Trophoblast cell (in vitro differentiated cells and primary cell): ENCODE data around the gene KCNC1.

Experiments used
- DNase-seq, 2 donors: peaks; one replicate each; pipeline ENCODE4 v3.0.0-alpha.2; 2016
- H2AFZ ChIP-seq: 2 replicates; pipeline ENCODE4 v1.6.1; 2013; ENCODE audit warnings: low read length, moderate library complexity, mild to moderate bottlenecking; ENCODE audit not compliant: insufficient read depth, poor library complexity
- H2AK5ac ChIP-seq: 2 replicates; pipeline ENCODE4 v1.6.1; 2013; ENCODE audit warnings: mild to moderate bottlenecking, low read length
- H2BK120ac ChIP-seq: 2 replicates; pipeline ENCODE4 v1.6.1; 2013; ENCODE audit warnings: low read length, mild to moderate bottlenecking, moderate library complexity; ENCODE audit not compliant: insufficient read depth, poor library complexity
- H2BK12ac ChIP-seq: 2 replicates; pipeline ENCODE4 v1.6.1; 2013; ENCODE audit warnings: mild to moderate bottlenecking, low read length, moderate library complexity
- H2BK5ac ChIP-seq: 2 replicates; pipeline ENCODE4 v1.6.1; 2013; ENCODE audit warnings: low read length, low read depth, moderate library complexity, mild to moderate bottlenecking; ENCODE audit not compliant: poor library complexity
- H3K14ac ChIP-seq: 2 replicates; pipeline ENCODE4 v1.6.1; 2013; ENCODE audit warnings: mild to moderate bottlenecking, low read length
- H3K18ac ChIP-seq: 2 replicates; pipeline ENCODE4 v1.6.1; 2013; ENCODE audit warnings: mild to moderate bottlenecking, low read length
- H3K23ac ChIP-seq: 2 replicates; pipeline ENCODE4 v1.6.1; 2013; ENCODE audit warnings: low read length
- H3K27ac ChIP-seq: 2 replicates; pipeline ENCODE4 v1.5.1; 2013; ENCODE audit warnings: low read depth, mild to moderate bottlenecking, inconsistent platforms, low read length, moderate library complexity
- H3K27me3 ChIP-seq: 2 replicates; pipeline ENCODE4 v1.6.1; 2013; ENCODE audit warnings: inconsistent platforms, mild to moderate bottlenecking, low read length, moderate library complexity; ENCODE audit not compliant: insufficient read depth
- H3K36me3 ChIP-seq, 2 experiments: 1 replicate in 1 of 2; 2 replicates in 1 of 2; pipeline ENCODE4 v1.6.1; 2013; ENCODE audit warnings: low read length in 2 of 2, mild to moderate bottlenecking in 2 of 2, moderate library complexity in 1 of 2; ENCODE audit not compliant: insufficient read depth in 2 of 2, control insufficient read depth in 1 of 2
- H3K4ac ChIP-seq: 2 replicates; pipeline ENCODE4 v1.6.1; 2013; ENCODE audit warnings: low read depth, mild to moderate bottlenecking, low read length, moderate library complexity
- H3K4me1 ChIP-seq, 2 experiments: 1 replicate in 1 of 2; 2 replicates in 1 of 2; pipeline ENCODE4 v1.6.1; 2013; ENCODE audit warnings: low read length in 2 of 2, mild to moderate bottlenecking in 2 of 2, moderate library complexity in 1 of 2; ENCODE audit not compliant: insufficient read depth in 2 of 2, control insufficient read depth in 1 of 2
- H3K4me2 ChIP-seq: 2 replicates; pipeline ENCODE4 v1.6.1; 2013; ENCODE audit warnings: inconsistent platforms, mild to moderate bottlenecking, low read length, moderate library complexity
- H3K4me3 ChIP-seq: 2 replicates; pipeline ENCODE4 v1.5.1; 2013; ENCODE audit warnings: mild to moderate bottlenecking, low read depth, low read length, inconsistent platforms
- H3K79me1 ChIP-seq: one replicate; pipeline ENCODE4 v1.6.1; 2013; ENCODE audit warnings: low read length
- H3K79me2 ChIP-seq: 2 replicates; pipeline ENCODE4 v1.6.1; 2013; ENCODE audit warnings: low read length, mild to moderate bottlenecking; ENCODE audit not compliant: control insufficient read depth, insufficient read depth, poor library complexity
- H3K9ac ChIP-seq: 2 replicates; pipeline ENCODE4 v1.6.1; 2013; ENCODE audit warnings: mild to moderate bottlenecking, low read length
- H3K9me3 ChIP-seq: 2 replicates; pipeline ENCODE4 v1.6.1; 2013; ENCODE audit warnings: low read depth, mild to moderate bottlenecking, control low read depth, inconsistent platforms, low read length; ENCODE audit not compliant: insufficient read depth
- H4K12ac ChIP-seq: 2 replicates; pipeline ENCODE4 v1.6.1; 2013; ENCODE audit warnings: low read depth, mild to moderate bottlenecking, low read length, moderate library complexity
- H4K8ac ChIP-seq: 2 replicates; pipeline ENCODE4 v1.6.1; 2013; ENCODE audit warnings: low read depth, mild to moderate bottlenecking, low read length, moderate library complexity
- H4K91ac ChIP-seq: one replicate; pipeline ENCODE4 v1.6.1; 2013; ENCODE audit warnings: low read depth, mild to moderate bottlenecking, low read length, moderate library complexity
- WGBS: extraction: QIAGEN DNeasy Blood & Tissue Kit; methylation state at CpG from one replicate; pipeline ENCODE4 v1.1.7; 2013; ENCODE audit warnings: missing lambda C conversion rate; ENCODE audit not compliant: insufficient read length, insufficient coverage; ENCODE audit errors: extremely low coverage; 5-methylcytosine and 5-hydroxymethylcytosine counted together

KCNC1 gene

GRCh38 chr11:17748044-17748443, 13.5 kb downstream of the KCNC1 start:
- H3K4me3 ChIP-seq, result no peak overlapping the region
- DNase-seq, result no peak
- H4K91ac ChIP-seq, result no peak overlapping the region
- H4K8ac ChIP-seq, result no peak overlapping the region
- no peaks in the 10 kb centered on the region for H3K79me2 ChIP-seq
- H3K9me3 ChIP-seq, result no peaks in the 10 kb centered on the region
- no peak overlapping the region for H2AFZ ChIP-seq
- H3K36me3 ChIP-seq, result no peaks in the 10 kb centered on the region
- H3K27ac ChIP-seq, result no peak overlapping the region
- H3K4me1 ChIP-seq, result no peaks in the 10 kb centered on the region
- H3K4me2 ChIP-seq, result no peak overlapping the region
- H2BK120ac ChIP-seq, result no peak overlapping the region
- no peak overlapping the region for H3K18ac ChIP-seq
- H3K4ac ChIP-seq, result no peak overlapping the region
- no peak overlapping the region for H2AK5ac ChIP-seq
- no peaks in the 10 kb centered on the region for H3K27me3 ChIP-seq
- H3K9ac ChIP-seq, result no peak overlapping the region
- no peak overlapping the region for H3K23ac ChIP-seq
- no peaks in the 10 kb centered on the region for H3K79me1 ChIP-seq
- no peak overlapping the region for H2BK12ac ChIP-seq
- whole genome bisulfite sequencing, result no CpG with 5 or more reads among the region's 8 CpGs
- H2BK5ac ChIP-seq, result no peak overlapping the region
- no peak overlapping the region for H3K14ac ChIP-seq
- H4K12ac ChIP-seq, result no peak overlapping the region

DNA sequence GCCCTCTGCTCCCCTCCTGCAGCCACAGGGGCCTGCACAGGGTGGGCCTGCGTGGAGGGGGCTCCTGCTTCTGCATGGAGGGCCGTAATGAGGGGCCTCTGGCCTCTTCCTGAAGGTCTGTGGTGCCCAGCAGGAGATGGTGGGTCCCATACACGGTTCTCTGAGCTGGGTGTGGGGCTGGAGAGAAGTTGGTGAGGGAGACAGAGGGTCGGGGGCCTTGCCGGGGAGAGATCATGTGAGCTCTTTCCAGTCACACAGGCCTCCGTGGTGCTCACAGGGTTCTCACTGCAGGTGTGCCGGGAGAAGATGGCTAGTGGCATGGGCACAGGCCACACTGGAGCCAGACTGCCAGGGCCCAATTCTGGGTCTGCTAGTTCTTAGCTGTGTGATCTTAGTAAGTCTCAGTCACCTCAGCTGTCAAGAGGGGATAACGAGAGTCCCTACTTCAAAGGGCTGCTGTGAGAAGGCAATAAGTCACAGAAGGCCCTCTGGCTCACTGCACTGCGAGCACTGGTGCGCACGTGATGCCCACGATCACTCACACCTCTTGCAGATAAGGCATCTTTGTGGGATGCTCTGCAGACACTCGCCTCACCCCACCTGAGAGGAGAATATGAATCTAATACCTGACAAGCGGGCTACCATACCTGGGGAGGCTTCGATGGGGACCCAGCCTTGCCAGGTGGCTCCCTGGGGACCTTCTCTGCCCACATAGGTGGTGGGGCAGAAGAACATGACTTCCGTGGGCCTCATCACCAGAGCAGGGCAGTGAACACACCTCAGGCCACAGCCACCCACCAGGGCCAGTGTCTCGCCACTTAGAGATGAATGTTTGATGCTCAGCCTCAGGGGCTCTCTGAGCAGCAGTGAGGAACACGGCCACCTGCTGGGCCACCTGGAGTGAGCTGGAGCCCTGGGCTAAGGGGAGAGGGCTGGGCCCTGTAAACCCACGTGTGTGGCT, 14.5 kb downstream of the KCNC1 start:
- no peak overlapping the region for H3K23ac ChIP-seq
- H3K27ac ChIP-seq, result no peak overlapping the region
- no peak overlapping the region for H2AK5ac ChIP-seq
- DNase-seq, result no peak
- no peak overlapping the region for H2AFZ ChIP-seq
- no CpG with 5 or more reads among the region's 19 CpGs for WGBS
- no peak overlapping the region for H3K9ac ChIP-seq
- H4K8ac ChIP-seq, result no peak overlapping the region
- H3K27me3 ChIP-seq, result no peaks in the 10 kb centered on the region
- no peak overlapping the region for H3K4me3 ChIP-seq
- no peak overlapping the region for H2BK120ac ChIP-seq
- H3K79me1 ChIP-seq, result no peaks in the 10 kb centered on the region
- H3K9me3 ChIP-seq, result no peaks in the 10 kb centered on the region
- no peak overlapping the region for H4K12ac ChIP-seq
- no peak overlapping the region for H2BK12ac ChIP-seq
- no peak overlapping the region for H4K91ac ChIP-seq
- H3K36me3 ChIP-seq, result no peaks in the 10 kb centered on the region
- H3K4me1 ChIP-seq, result no peaks in the 10 kb centered on the region
- no peak overlapping the region for H3K18ac ChIP-seq
- H3K4ac ChIP-seq, result no peak overlapping the region
- H3K4me2 ChIP-seq, result no peak overlapping the region
- H3K79me2 ChIP-seq, result no peaks in the 10 kb centered on the region
- H3K14ac ChIP-seq, result no peak overlapping the region
- no peak overlapping the region for H2BK5ac ChIP-seq

DNA sequence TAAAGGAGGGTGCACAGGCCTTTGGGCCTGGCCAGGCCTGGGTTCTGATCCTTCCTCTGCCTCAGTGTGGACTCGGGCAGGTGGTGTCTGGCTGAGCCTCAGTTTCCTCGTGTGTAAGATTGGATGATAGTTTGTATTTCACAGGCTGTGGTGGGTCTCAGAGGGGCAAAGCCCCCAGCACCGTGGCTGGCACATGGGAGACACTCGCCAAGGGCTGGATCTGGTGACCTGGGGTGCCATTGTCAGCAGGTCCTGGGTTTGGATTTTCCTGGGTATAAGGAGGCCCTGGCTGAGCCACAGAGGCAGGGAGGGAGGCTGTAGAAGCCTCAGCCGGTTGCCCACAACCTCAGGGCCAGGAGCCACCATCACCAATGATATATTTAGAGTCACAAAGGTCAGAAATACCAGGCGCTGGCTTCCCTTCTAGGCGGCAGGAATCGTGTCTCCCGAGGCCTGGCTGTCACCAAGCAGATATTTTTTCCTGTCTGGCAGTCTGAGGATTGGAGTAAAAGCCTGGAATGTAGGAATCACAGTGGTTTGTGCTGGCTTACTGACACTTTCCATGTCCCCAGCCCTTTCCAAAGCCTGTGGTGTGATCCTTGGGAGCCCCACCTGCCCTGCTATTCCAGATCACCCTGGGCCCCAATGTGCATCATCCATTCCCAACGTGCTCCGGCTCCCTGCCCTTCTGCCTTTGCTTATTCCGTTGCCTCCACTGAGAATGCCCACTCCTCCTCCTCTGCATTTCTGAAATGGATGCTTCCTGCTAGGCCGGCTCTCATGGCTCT, 15.6 kb downstream of the KCNC1 start:
- no peak overlapping the region for H3K9ac ChIP-seq
- no peak overlapping the region for H3K14ac ChIP-seq
- no peak for DNase-seq
- H3K27me3 ChIP-seq, result no peaks in the 10 kb centered on the region
- no peak overlapping the region for H4K8ac ChIP-seq
- H3K79me2 ChIP-seq, result no peaks in the 10 kb centered on the region
- H4K12ac ChIP-seq, result no peak overlapping the region
- H2BK12ac ChIP-seq, result no peak overlapping the region
- no peak overlapping the region for H3K4ac ChIP-seq
- no peaks in the 10 kb centered on the region for H3K36me3 ChIP-seq
- H3K4me2 ChIP-seq, result no peak overlapping the region
- H3K23ac ChIP-seq, result no peak overlapping the region
- no CpG with 5 or more reads among the region's 13 CpGs for WGBS
- H3K4me3 ChIP-seq, result no peak overlapping the region
- no peak overlapping the region for H2BK120ac ChIP-seq
- H2AFZ ChIP-seq, result no peak overlapping the region
- no peaks in the 10 kb centered on the region for H3K79me1 ChIP-seq
- H3K4me1 ChIP-seq, result no peaks in the 10 kb centered on the region
- H3K9me3 ChIP-seq, result no peaks in the 10 kb centered on the region
- H2AK5ac ChIP-seq, result no peak overlapping the region
- H2BK5ac ChIP-seq, result no peak overlapping the region
- H4K91ac ChIP-seq, result no peak overlapping the region
- H3K27ac ChIP-seq, result no peak overlapping the region
- no peak overlapping the region for H3K18ac ChIP-seq

DNA sequence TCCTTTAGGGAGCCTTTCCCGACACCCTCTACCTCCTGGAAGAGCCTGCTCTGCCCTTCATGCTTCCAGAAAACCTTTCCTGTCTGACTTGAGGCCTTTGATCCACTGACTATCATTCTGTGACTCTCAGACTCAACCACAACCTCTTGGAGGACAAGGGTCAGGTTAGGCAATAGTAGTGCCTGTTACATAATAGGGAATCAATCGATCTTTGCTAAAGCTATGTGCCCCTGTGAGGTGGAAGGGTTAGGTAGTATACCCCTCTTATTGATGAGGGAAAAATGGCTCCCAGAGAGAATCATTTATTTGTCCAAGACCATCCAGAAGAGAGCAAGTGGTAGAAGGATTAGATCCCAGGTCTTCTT, 16.2 kb downstream of the KCNC1 start:
- no CpG with 5 or more reads among the region's 2 CpGs for WGBS
- Histone ChIP-seq H3K18ac (no peak overlapping the region), H2AFZ (no peak overlapping the region), H3K14ac (no peak overlapping the region), H4K12ac (no peak overlapping the region), H4K8ac (no peak overlapping the region), H2AK5ac (no peak overlapping the region), H3K79me2 (no peaks in the 10 kb centered on the region), H4K91ac (no peak overlapping the region), H3K36me3 (no peaks in the 10 kb centered on the region), H2BK5ac (no peak overlapping the region), H3K9me3 (no peaks in the 10 kb centered on the region), H3K4me3 (no peak overlapping the region), H3K27me3 (no peaks in the 10 kb centered on the region), H3K4me1 (no peaks in the 10 kb centered on the region), H3K27ac (no peak overlapping the region), H3K79me1 (no peaks in the 10 kb centered on the region), H3K4ac (no peak overlapping the region), H3K23ac (no peak overlapping the region), H3K9ac (no peak overlapping the region), H2BK120ac (no peak overlapping the region), H2BK12ac (no peak overlapping the region), H3K4me2 (no peak overlapping the region)
- no peak for DNase-seq
